Esophagus squamous epithelium (tissue), 4 donors: Measurements from ENCODE around the gene MRAS.

Source experiments
- POLR2A ChIP-seq, 4 donors: fragments of 450-650 bp; IDR thresholded peaks; one replicate each; pipeline ENCODE4 v1.6.1; 2017; ENCODE audit warnings: antibody characterized with exemption in 4 of 4, mild to moderate bottlenecking in 4 of 4, moderate library complexity in 3 of 4
- TF ChIP-seq, protein P1 (sequence below), 6 experiments: fragments of 450-650 bp in 4 of 6; fragments of 200-600 bp in 2 of 6; sonication (generic) in 2 of 6; IDR thresholded peaks; one replicate each; pipeline ENCODE4 v1.5.1; 2016 to 2019; ENCODE audit warnings: antibody characterized with exemption in 6 of 6, mild to moderate bottlenecking in 4 of 6, moderate library complexity in 4 of 6

DNA sequence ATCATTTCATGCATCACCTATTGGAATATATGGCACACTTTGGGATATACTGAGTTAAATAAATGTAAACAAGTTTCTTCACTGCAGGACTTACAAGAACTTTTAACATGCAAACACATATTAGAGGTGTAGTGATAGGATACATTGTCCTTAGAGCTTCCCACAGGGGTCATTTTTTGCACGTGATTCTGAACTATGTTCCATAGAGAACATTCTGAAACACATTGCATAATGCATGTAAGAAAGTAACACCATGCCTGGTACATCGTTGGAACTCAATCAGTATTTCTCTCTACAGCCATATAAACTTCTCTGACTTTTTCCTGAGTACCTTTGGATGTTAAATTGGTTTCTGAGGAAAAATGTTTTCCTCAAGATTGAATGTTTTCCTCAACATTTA, 28.3 kb downstream of the MRAS start:
- no peak for TF ChIP-seq POLR2A (IDR thresholded peaks at IDR 0.05)
- TF ChIP-seq, protein P1, sequence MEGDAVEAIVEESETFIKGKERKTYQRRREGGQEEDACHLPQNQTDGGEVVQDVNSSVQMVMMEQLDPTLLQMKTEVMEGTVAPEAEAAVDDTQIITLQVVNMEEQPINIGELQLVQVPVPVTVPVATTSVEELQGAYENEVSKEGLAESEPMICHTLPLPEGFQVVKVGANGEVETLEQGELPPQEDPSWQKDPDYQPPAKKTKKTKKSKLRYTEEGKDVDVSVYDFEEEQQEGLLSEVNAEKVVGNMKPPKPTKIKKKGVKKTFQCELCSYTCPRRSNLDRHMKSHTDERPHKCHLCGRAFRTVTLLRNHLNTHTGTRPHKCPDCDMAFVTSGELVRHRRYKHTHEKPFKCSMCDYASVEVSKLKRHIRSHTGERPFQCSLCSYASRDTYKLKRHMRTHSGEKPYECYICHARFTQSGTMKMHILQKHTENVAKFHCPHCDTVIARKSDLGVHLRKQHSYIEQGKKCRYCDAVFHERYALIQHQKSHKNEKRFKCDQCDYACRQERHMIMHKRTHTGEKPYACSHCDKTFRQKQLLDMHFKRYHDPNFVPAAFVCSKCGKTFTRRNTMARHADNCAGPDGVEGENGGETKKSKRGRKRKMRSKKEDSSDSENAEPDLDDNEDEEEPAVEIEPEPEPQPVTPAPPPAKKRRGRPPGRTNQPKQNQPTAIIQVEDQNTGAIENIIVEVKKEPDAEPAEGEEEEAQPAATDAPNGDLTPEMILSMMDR (IDR thresholded peaks at IDR 0.05) = no peak
